ENCODE results near the gene FUZ. TPM values are rescaled to one million over a fixed set of nuclear protein-coding genes. Genes with fewer than 3 reads are reported as not detected.

FUZ gene
- total and polyA plus RNA-seq, 2 of the 8 experiments (the other 6 are each of a cell fraction or from before 2014, with no cell fraction given), result 28.4 to 33.9 TPM

GRCh38 chr19:49782515-49782914 is 30.6 kb downstream of the FUZ start:
- ChIA-PET CTCF (ENCODE audit: partially characterized antibody) (interaction anchor here (0.6 to 1.1 kb wide), 2 partner anchors 15 to 86 kb away, joined by 3 to 4 read pairs; no protein-coding TSS in a partner anchor), POLR2A (ENCODE audit: partially characterized antibody) (interaction anchor here (1.7 kb wide), 1 partner anchor 9 kb away, joined by 5 read pairs; no protein-coding TSS in a partner anchor)
- Histone ChIP-seq H3K4me2 (ENCODE audit: insufficient read depth in 1 of 2, low read depth in 2 of 2, low read length in 2 of 2) (no peak overlapping the region), H2BK12ac (ENCODE audit: low read depth, low read length) (no peak overlapping the region), H3K14ac (ENCODE audit: insufficient read length) (no peak overlapping the region), H3K27me3 (replicated peaks in 1 of 4; ENCODE audit: control insufficient read depth in 3 of 4, extremely low read depth in 1 of 4, insufficient read depth in 3 of 4, low read length in 3 of 4) (no peaks in the 10 kb centered on the region), H2AFZ (ENCODE audit: low read length) (no peak overlapping the region), H2AK5ac (ENCODE audit: low read depth, low read length) (no peak overlapping the region), H4K8ac (ENCODE audit: extremely low read depth, insufficient read depth, low read length) (no peak overlapping the region), H3K9me3 (ENCODE audit: insufficient read depth in 2 of 2, low read depth in 1 of 2, low read length in 1 of 2) (no peaks in the 10 kb centered on the region), H3K9ac (replicated peaks in 1 of 4; ENCODE audit: extremely low read depth in 1 of 4, low read depth in 3 of 4, low read length in 3 of 4) (no peak overlapping the region), H3K4me3 (ENCODE audit: extremely low read depth in 1 of 4, insufficient read depth in 2 of 4, low read depth in 3 of 4, low read length in 4 of 4) (no peak overlapping the region), H4K91ac (replicated peaks; ENCODE audit: insufficient read length, low read length) (no peak overlapping the region), H3K27ac (ENCODE audit: low read depth, low read length) (no peak overlapping the region), H3K23ac (ENCODE audit: insufficient read length) (no peak overlapping the region), H3K18ac (ENCODE audit: extremely low read depth, low read length) (no peak overlapping the region), H3K23me2 (ENCODE audit: low read depth, low read length) (no peaks in the 10 kb centered on the region; the same call in 1 of the 2 replicates), H2BK15ac (ENCODE audit: low read length) (no peak overlapping the region), H3K79me1 (ENCODE audit: low read depth, low read length) (peaks cover 8% of the 10 kb centered on the region), H2BK5ac (ENCODE audit: low read depth, low read length) (no peak overlapping the region), H3K79me2 (ENCODE audit: control insufficient read depth in 1 of 2, insufficient read depth in 2 of 2, low read length in 2 of 2) (no peaks in the 10 kb centered on the region), H3K56ac (replicated peaks; ENCODE audit: insufficient read length, low read depth, low read length) (no peak overlapping the region), H3K36me3 (ENCODE audit: control insufficient read depth in 2 of 4, insufficient read depth in 4 of 4, low read length in 3 of 4) (peaks cover 2 to 17% (median 10%) of the 10 kb centered on the region in 4 experiments; a peak in 6 of 8 replicates), H3K4me1 (replicated peaks in 1 of 4; ENCODE audit: control insufficient read depth in 3 of 4, insufficient read depth in 4 of 4, low read length in 3 of 4) (no peaks in the 10 kb centered on the region; a peak in 2 of 7 replicates), H2BK120ac (replicated peaks; ENCODE audit: low read depth, low read length) (no peak overlapping the region), H3K4ac (replicated peaks; ENCODE audit: insufficient read length, low read depth, low read length) (no peak overlapping the region), H4K5ac (ENCODE audit: insufficient read length, low read depth, low read length) (no peak overlapping the region), H2BK20ac (ENCODE audit: low read length) (no peak overlapping the region), H4K20me1 (replicated peaks in 1 of 2; ENCODE audit: control insufficient read depth in 1 of 2, insufficient read depth in 2 of 2, low read length in 2 of 2) (peaks cover 2 to 7% of the 10 kb centered on the region in 2 experiments)
- DNase-seq (ENCODE audit: low read depth in 1 of 2, low spot score in 2 of 2) (no peak), FAIRE-seq (no peak)
- TF ChIP-seq BCL11A (IDR thresholded peaks at IDR 0.05; ENCODE audit: low read depth in 2 of 2, low read length in 2 of 2) (no peak), PHF8 (conservative IDR thresholded peaks at IDR 0.05; ENCODE audit: low read depth, low read length) (no peak), POLR2AphosphoS5 (IDR thresholded peaks at IDR 0.05; ENCODE audit: low read depth, low read length) (no peak), RXRA (IDR thresholded peaks at IDR 0.05; ENCODE audit: insufficient read depth, low read depth, low read length) (no peak), CEBPB (IDR thresholded peaks at IDR 0.05; ENCODE audit: low read depth, low read length) (no peak)
- 96% methylated on average over 18 of the region's 18 CpGs; no CpG with 5 or more reads in 1 of the 2 experiments for WGBS, 2 experiments (ENCODE audit: extremely low coverage in 1 of 2, insufficient coverage in 1 of 2, insufficient read length in 1 of 2, insufficient replicate concordance in 2 of 2, low coverage in 1 of 2, low lambda C conversion rate in 2 of 2, missing lambda C conversion rate in 1 of 2)

All from H1 (cell line).